ENCODE results near the gene PML.

Gene PML

DNA sequence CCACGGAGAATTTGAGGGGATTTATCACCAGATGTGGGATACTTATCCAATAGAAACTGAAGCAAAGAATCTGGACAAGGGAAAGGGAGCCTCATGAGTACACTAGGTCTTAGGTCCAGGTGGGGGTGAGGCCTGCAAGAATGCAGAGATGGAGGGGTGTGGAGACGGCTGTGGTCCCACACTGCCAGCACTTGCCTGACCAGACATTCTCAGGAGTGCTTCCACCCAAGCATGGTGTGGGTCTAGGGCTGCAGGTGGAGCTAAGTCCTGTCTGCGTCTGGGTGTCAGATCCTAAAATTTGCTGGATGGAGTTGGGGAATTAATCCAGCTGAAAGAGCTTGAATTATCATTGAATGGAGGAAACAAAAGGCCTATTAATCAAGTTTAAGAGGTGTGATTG lies 14.4 kb downstream of the PML start:
- no peak for DNase-seq

DNA sequence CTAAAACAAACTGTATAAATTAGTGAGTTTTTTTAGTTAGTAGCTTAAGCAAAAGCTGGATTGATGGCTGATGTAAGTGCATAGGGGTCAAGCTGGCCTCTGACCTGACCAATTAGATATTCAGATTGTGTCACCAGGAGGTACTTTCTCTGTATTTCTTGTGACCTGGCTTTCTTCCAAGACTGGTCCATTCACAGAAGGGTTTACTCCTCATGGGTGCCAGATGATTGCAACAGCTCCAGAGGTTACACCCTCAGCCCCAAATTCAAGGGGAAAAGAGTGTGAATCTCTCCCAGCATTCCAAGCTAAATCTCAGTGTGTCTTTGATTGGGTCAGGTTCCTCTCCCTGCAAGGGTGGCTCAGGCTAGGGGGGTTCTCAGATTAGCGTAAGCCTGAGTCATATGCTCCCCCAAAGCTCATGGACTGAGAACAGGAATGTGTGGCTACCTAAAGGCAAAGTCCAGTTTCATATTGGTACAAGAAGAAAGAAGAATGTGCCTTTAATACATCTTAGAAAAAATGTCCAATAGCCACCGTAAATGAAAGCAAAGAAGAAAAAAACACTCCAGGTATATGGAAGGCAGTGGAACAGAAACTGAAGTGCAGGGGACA lies 16.5 kb downstream of the PML start:
- no peak for DNase-seq

DNA sequence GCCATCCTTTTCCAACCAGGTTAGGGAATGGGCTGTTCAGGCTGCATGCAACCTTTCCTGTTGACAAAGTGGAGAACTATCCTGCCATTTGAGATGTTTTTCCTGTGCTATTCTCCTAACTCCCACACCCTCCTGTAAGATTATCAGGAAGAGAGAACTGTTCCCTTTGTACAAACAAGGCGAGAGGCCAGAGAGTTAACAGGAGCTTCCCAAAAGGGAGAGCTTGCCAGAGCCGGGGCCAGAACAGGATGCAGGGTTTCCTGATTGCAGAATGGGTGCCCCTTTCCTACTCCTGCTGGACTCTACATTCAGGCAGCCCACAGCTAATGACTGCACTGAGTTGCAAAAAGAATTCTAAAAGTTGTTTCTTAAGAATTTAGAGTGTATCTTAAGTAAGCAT lies 17.1 kb downstream of the PML start:
- no peak for DNase-seq

DNA sequence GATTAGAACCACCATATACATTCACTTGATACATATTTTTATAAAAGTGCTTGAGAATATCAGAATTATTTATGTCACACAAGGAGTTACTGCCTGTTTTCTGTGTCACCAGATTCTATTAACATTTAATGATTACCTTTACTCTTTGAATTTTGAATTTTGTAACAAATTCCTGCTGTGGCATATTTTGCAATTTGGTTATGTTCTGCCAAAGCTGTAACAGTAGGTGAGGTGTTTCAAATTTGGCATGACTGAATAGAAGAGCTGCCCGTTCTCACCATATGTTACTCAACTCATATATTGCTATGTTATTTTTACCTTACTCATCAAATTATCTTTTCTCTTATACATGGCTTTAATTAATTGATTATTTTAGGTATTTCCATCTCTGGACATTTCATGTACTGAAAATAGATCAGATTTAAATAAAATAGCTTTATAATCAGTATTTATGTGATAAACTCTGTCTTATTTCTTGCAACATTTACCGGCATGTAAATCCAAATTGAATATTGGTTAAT lies 18.9 kb downstream of the PML start:
- DNase-seq = no peak

DNA sequence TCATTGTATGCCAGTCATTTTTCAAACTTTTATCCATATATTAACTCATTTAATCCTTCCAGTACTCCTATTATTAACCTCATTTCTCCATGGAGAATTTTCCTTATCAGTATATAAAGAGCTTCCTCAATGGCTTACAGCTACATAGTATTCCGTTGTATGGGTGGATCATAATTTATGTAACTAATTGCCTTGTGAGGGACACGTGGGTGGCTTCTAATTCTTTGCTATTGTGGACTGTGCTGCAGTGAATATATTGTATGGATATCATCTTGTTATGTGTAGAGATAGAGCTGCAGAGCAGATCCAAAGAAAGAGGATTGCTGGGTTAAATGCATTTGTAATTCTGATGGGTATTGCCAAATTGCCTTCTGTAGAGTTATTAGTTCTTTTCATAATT lies 25.2 kb downstream of the PML start:
- no peak for DNase-seq

DNA sequence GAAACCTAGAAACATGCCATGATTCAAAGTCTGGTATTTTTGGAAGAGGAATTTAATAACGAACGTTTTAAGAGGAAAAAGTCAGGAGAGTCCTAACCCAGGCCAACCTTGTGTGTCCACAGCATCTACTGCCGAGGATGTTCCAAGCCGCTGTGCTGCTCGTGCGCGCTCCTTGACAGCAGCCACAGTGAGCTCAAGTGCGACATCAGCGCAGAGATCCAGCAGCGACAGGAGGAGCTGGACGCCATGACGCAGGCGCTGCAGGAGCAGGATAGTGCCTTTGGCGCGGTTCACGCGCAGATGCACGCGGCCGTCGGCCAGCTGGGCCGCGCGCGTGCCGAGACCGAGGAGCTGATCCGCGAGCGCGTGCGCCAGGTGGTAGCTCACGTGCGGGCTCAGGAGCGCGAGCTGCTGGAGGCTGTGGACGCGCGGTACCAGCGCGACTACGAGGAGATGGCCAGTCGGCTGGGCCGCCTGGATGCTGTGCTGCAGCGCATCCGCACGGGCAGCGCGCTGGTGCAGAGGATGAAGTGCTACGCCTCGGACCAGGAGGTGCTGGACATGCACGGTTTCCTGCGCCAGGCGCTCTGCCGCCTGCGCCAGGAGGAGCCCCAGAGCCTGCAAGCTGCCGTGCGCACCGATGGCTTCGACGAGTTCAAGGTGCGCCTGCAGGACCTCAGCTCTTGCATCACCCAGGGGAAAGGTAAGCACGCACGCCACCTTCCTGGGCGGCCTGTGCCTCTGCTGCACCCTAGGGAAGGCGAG lies 28.4 kb downstream of the PML start:
- no peak for DNase-seq

DNA sequence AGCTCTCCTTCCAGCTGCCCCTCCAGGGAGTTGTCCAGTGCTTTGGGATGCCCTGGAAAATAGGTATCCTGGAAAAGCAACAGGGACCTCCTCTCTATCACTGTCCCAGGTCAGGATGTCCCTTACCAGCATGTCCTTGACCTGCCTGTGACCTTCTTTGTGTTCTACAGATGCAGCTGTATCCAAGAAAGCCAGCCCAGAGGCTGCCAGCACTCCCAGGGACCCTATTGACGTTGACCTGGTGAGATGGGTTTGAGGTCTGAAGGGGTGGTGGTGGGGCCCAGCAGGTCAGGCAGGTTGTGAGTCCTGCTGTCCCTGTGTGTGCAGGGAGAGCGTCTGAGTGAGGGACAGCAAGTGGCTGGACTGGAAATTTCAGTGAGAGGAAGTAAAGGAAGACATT lies 30.2 kb downstream of the PML start:
- no peak for DNase-seq

DNA sequence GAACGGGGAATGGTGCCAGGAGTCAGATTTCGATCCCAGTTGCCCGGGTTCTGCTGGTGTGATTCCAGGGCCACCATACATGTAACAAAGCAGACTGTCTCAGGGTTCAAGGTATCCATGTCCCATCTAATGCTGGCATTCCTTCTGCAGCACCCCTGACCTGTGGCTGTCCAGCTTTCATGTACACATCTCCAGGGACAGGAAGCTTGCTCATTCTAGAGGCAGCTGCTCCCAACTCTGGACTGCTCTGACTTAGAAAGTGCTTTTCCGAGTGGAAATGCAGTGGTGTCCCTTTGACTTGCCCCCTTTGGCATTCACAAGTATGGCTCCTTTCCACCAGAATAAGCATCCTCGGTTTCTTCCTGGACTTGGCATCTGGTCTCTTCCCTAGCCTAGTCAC lies 30.9 kb downstream of the PML start:
- DNase-seq = no peak

DNA sequence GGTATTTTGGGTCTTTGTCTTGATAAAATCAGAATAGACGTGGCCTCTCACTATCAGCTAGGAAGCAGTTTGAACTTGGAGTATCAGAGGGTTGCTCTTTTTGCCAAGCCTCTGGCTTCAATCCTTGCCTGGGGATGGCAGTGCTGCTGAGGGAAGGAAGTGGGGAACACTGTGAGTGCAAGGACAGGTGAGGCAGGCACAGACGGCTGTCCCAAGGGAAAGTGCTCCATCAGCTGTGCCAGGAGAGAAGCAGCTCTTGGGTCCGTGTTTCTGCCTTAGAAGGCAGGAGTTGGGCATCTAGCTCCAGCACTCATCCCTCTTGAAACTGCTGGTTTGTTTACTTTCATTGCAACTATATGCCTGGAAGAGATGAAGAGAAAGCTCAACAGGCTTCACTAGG lies 33.2 kb downstream of the PML start:
- DNase-seq = no peak

DNA sequence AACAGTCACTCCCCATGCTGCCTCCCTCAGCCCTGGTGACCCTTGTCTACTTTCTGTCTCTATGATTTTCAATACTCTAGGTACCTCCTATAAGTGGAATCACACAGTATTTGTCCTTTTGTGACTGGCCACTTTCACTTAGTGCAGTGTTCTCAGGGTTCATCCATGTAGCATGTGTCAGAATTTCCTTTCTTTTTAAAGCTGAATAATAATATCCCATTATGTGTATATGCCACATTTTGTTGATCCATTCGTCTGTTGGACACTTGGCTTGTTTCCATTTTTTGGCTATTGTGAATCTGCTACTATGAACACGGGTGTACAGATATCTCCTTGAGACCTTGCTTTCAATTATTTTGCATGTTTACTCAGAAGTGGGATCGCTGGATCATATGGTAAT lies 34.1 kb downstream of the PML start:
- no peak for DNase-seq

DNA sequence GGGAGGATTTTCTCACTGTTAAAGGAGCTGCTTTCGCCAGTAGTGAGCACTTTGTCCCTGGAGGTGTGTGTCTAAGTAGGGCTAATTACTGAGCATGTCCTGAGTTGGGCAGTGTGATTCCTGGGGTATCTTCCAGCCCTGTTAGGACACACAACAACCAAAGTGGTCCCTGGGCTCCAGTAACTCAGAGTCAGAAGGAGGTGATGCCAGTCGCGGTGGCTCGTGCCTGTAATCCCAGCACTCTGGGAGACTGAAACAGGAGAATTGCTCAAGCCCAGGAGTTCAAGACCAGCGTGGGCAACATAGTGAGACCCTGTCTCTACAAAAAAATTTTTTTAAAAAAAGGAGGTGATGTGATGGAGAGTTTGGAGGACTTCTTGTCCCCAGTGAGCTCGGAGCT lies 37.5 kb downstream of the PML start:
- DNase-seq = no peak

DNA sequence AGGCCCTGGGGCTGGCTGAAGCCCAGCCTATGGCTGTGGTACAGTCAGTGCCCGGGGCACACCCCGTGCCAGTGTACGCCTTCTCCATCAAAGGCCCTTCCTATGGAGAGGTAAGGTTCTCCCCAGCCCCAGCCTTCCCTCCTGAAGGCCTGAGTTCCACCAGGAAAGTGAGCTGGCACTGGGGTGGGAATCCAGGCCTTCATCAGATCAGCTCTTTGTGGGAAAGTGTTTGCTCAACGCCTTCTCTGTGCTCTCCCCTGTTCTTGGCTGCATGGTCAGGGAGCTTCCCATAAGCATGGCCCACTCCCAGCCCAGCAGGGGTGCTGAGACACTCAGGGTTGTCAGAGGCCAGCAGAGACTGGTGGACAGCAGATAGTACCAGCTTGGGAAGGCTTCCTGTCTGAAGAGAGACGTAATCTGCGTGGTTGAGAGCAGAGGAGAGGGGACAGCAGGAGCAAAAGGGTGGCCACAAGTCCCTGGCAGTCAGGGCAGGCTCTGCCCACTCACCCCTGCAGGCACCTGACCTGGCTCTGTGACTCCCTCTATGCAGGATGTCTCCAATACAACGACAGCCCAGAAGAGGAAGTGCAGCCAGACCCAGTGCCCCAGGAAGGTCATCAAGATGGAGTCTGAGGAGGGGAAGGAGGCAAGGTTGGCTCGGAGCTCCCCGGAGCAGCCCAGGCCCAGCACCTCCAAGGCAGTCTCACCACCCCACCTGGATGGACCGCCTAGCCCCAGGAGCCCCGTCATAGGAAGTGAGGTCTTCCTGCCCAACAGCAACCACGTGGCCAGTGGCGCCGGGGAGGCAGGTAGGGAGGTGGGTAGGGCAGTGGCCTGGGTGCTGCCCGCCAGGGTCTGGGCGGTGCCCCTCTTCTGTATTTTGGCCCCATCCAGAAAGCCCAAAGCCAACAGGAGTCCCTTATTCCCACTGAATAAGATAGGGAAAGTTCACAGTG lies 38.4 kb downstream of the PML start:
- no peak for DNase-seq

DNA sequence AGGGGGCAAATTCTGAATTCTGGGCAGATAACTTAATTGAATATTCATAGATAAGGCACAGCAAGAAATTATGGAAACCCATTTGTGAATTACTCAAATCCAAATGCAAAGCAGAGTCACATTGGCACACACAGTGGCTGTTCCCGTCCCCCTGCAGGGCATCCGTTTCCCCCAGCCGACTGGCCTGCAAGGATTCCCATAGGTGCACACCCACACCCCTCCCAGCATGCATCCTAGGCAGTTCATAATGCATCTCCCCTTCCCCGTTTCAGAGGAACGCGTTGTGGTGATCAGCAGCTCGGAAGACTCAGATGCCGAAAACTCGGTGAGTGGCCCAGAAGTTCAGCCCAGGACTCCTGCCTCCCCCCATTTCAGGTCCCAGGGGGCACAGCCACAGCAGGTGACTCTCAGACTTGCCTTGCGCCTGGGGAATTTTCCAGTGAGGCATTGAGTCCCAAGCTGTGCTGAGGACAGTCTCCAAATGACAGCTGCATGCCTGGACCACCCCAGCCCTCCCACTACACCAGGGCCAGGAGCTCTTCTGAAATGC lies 39.8 kb downstream of the PML start:
- no peak for DNase-seq

DNA sequence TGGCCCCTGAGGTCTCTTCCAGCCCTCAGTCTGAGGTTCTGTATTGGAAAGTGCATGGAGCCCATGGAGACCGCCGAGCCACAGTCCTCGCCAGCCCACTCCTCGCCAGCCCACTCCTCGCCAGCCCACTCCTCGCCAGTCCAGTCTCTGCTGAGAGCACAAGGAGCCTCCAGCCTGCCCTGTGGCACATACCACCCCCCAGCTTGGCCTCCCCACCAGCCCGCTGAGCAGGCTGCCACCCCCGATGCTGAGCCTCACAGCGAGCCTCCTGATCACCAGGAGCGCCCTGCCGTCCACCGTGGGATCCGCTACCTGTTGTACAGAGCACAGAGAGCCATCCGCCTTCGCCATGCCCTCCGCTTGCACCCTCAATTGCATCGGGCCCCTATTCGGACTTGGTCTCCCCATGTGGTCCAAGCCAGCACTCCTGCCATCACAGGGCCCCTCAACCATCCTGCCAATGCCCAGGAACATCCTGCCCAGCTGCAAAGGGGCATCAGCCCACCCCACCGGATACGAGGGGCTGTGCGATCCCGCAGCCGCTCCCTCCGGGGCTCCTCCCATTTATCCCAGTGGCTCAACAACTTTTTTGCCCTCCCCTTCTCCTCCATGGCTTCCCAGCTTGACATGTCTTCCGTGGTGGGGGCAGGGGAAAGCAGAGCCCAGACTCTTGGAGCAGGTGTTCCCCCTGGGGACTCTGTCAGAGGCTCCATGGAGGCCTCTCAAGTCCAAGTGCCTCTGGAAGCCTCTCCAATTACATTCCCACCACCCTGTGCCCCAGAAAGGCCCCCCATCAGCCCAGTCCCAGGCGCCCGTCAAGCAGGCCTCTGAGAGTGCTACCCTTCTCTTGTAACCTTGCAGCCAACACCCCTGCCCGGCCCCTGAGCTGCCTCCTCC lies 40.9 kb downstream of the PML start:
- DNase-seq = no peak

DNA sequence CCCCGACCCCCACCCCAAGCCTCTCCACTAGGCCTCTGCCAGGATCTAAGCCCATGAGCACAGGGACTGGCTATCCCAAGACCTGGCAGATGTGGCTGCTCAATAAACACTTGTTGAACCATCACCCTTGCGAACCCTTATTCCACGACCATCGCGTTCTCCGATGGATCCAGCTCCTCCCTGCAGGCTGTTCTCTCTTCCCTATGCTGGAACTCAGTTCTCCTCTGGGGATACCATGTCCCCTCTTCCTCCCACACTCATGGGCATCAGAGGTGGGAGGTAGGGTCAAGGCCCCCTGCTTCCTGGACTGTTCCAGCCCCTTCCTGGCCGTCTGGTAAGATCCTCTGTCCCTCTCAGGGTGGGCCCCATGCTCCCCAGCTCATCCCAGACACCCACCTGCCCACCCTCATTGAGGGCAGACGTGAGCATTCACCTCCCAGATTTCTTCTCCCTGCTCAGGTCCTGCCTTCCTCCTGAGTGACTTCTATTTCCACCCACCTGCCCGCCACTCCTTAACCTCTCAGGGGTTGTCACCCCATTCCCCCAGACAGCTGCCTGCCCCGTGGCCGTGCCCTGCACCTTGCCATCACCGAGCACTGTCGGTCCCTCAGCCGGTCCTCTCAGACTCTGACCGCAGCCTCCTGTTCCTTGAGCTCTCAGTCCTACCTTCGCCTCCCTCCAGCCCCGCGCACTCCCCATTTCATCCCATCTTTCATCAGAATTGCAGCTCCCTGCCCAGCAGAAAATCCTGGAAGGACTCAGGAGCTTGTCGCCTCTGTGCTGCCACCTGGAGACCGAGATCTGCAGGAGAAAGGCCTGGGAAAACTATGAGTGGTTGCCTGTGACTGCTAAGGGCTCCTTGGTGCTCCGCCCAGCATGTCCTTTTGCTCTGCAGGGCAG lies 42.0 kb downstream of the PML start:
- DNase-seq = no peak

DNA sequence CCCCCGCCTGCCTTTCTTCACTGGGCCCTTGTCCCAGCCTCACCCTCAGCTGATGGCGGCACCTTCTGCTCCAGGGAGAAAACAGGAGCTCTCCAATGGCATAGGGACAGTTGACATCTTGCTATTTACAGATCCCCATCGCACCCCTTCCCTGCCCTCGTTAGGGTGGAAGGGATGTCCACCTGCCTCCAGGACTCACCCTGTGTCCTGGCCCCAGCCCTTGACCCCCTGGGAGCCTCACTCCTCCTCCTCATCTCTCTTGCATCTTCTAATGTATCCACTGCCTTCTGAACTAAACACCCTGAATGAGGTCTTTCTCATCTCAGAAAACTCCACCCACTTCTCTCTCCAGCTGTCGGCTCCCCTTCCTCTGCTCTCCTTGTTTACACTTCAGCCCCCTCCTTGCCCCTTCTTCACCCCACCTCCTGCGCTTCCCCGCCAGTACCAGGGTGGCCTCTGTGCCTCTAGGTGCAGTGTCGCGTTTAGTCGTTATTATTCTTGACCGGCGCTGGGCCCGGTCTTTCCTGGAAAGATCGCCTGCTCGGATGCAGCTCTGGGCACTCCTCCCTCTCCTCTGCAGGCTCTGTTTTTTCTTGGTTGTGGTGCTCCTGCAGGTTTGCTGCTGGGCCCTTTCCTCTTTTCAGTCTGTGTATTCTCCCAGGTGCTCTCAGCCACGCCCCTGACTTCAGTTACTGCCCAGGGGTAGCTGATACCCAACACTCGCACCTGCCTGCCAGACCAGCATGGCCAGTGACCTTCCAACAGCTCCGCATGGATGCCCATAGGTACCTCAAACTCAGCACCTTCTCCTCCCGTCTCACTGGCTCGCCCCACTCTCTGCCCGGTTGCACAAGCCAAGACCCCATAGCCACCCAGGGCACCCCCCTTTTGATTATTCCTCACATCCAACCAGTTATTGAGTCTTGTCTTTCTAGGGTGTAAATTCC lies 42.9 kb downstream of the PML start:
- DNase-seq = no peak

DNA sequence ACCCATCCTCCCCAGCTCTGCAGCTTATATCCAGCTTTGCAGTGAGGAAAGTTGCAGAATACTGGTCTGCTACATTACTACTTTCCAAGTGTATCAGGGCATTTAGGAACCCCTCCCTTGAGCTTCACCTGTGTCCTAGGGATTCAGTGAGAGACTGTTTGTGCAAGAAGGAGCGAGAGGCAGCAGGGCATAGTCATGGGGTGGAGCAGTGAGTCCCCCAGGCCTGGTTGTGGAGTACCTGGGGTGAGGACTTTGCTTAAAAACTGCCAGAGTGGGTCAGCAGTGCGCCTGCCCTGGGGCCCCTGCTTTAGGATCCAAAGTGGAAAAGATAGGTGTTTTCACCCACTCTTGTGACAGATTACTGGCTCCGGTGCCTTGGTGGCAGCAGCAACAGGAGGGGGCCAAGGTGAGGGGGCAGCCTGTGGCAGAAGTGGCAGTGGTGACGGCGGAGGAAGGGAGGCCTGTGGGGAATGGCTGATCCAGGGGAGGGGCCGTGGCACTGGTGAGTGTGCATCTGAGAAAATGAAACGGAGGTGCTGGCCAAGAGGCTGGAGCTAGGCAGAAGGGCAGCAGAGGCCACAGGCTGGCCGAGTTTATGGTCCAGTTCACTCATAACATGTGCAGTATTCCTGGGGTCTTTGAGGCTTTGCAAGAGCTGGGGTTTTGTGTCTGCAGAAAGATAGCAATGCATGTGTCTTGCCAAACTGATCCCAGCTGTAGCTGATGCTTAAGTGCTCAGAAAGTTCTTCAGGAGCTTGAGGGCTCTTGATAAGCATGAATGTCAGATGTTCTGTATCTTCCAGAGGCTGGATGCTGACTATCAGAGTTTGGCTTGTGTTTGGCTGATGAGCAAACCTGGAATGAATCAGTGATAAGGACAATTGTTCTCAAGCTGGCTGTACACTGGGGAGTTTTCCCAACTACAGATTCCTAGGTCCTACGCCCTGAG lies 44.5 kb downstream of the PML start:
- DNase-seq = no peak

DNA sequence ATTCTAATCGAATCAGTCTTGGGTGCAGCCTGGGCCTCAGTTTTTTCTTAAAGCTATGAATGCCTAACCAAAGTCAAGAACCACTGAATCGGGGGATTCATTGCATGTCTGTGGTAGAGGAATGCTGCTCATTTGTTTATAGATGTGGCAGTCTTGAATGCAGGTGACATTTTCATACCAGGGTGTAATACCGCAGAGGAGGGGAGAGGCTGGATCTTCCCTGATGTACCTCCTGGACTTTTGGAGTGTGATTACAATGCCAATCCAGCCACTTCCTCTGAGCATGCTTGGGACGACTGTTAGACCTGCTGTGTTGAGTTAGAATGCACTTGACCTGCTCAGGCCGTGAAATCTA lies 45.1 kb downstream of the PML start:
- no peak for DNase-seq
